HG02840 (cell line): ENCODE results near the gene VLDLR.

ENCODE experiments used
- ATAC-seq: cut with Tn5 transposase; IDR thresholded peaks from one replicate; pipeline ENCODE4 v1.9.1; 2021; ENCODE audit warnings: mild to moderate bottlenecking, moderate library complexity, moderate number of reproducible peaks; ENCODE audit not compliant: unreplicated experiment, low FRiP score

The VLDLR gene

DNA sequence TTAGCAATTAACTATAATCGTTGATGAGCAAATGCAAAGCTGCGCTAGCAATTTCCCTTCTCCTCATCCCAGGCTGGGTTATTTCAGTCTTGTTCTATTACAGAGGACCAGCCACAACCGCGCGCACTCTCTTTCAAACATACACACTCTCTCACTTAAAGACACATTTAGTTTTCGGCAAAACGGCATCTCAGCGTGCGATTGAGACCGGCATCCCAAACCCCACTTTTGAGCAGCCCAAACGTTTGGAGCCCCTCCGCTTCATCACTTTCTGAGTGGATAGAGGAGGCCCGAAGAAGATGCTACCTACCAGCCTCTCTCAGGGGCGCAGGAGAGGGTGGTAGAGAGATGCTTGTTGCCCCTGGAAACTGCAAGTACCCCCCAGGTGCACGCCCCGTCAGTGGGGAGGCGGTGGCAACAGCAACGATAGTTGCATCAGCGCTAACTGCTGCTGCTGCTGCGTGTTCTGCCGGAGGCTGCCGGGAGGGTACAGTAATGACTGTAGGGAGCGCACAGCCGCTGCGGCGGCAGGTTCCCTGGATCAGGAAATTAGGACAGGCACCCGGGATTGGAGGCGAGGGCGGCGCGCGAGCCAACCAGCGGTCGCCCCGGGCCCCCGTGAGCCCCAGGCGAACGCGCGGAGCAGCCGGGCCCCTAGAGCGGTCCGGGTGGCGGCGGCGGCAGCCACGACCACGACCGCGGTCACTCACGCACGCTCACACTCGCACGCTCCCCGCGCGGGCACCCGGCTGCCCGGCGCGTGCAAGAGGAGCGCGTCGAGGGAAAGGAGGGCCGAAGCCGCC lies 467 bp upstream of the VLDLR start:
- peak; percentile 42 for ATAC-seq

DNA sequence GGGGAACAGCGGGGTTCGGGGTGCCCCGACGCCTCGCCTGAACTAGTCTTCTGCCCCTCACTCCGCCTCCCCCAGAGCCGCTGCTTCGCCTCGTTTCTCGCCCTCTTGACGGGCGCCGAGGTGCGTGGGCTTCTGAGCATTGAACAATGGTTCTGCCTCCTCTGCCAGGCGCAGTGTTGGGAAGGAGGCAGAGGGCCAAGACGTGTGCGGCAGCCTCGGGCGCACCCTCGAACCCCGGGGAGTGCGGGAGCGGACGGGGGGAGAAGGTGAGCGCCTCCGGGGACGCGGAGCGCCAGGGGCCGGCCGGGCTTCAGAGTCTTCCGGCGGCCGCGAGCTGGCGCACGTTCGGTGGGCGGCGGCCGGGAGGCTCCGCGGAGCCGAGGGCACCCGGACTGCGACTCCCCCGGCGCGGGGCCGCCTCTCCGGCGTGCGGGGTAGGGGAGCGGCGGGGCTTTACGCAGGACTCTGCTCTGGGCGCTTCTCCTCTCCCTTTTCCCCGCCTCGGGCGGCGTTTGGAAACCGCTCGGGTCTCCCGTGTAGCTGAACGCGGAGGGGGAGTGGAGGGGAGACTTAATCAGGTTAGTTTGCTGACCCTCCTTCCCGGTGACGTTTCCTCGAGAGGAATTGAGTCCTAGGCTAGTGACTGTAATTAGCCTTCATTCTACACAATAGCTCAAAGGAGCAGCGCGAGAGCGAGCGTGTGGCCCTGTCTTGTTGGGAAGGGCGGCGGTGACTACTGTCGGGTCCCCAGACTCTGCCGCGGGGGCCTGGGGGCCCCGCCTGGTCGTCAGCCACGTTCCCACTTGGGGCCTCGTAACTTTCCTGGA lies 1.1 kb downstream of the VLDLR start:
- ATAC-seq: peak; percentile 34

DNA sequence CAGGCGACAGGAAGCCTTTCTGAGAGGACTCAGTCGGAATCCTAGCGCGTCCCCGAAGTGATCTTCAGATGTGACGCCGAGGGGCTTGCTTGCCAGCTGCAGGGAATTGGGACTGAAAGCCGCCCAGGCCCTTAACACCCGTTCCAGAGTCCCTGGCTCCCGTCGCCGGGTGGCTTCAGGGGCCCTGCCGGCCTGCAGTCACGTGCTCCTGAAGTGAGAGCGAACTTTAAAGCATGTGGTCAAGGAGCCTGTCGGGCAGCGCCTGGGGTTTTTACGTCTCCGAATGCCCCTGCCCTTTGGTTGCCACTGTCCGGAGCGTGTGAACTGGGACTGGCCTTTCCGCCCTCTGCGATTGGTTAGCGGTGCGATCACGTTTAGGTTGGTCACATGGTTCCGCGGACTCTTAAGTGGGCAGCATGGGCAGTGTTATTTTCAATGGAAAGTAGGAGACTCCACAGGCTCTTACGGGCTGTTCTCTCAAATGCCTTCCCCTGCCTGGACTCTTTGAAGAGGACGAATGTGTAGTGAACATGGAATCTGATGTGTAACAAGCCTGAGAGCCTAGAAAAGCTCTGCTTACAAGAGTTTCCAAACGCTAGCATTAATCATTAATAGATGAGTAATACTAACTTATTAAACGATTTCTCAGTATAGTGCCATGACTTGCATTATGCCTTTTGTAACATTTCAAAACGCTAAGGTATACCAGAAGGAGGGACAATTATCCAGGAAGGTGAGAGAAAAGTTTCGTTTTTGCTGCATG lies 1.9 kb downstream of the VLDLR start:
- ATAC-seq: no peak

DNA sequence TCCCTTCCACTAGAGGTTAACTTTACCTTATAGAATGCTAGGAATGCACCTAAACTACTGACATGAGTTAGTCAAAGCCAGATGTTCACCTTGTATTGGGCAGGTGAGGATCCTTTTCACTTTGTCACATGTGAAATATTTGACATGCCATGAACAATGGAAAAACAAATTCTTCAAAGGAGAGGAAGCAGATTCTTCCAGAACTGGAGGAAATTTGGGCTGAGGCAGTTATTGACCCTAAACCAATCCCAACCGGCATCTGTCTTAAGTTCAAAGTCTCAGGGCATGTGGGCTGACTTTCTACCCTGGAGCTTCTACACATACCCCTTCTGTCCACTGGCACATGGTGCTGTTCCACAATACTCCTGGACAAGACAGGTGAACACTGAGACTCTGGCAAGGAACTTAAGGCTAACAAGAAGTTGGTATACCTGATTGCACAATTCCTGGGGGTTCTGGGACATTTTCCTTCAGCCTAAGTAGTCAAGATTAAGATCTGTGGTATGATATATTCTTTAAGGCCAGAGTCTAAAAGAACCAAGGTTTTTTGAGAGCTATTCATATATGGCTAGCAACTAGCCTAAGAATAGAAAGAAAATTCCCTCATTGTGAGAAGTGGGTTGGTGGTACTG lies 2.6 kb downstream of the VLDLR start:
- no peak for ATAC-seq

DNA sequence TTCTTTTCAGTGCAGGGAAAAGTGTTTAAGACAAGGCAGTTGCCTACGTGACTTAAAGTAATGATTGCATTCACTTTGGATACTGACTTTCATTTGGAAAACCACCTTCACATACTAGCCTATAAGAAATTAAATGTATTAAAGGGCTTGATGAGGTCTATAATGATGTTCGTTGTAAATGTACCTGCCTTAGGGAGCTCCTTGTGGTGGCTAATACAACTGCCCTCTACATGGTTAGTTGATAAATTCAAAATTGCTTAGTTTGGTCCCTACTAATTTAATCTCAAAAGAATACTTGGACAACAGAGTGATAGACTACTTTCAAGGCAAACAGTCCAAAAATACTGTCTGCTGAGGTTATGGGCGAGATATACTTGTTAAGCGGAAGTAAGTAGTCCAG lies 3.8 kb downstream of the VLDLR start:
- ATAC-seq: no peak

DNA sequence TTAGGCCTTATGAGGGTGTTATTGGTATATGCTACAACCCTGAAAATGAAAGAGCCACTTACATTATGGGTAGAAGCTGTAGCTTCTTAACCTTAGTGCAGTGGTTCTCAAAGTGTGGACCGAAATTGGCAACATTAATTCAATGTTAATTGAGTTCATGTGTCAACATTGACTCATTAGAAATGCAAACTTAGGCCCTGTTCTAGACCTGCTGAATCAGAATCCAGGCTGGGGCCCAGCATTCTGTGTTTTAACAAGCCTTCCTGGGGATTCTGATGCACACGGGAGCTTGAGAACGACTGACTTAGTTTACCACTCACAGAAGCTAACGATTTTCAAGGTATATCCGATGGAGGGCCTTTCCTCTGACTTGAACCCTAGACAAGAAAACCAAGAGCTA lies 7.3 kb downstream of the VLDLR start:
- no peak for ATAC-seq

DNA sequence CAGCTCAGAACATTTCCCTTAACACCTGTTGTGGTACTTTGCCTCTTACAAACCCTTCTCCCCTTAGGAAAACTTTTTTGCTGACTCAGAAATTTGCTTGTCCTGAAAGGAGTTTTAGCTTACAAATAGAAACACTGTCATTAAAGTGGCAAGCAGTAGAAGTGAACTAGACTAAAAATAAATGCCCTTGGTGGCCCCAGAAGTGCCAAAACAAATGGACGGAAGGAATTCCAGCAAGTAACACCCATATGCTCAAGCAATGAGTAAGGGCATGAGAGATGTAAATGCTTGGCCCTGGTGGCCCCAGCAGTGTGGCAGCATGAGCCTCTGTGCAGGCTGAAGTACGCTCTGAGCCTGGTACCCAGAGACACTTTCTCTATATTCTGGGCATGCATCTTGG lies 8.6 kb downstream of the VLDLR start:
- ATAC-seq: no peak

DNA sequence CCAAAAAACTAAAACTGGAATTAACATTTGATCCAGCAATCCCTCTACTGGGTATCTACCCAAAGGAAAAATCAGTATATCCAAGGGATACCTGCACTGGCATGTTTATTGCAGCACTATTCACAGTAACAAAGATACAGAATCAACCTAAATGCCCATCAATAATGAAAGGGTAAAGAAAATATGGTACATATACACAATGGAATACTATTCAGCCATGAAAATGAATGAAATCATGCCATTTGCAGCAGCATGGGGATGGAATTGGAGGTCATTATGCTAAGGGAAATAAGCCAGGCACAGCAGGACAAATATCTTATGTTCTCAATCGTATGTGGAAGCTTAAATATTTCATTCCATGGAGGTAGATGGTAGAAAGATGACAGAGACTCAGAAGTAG lies 9.7 kb downstream of the VLDLR start:
- ATAC-seq: no peak

DNA sequence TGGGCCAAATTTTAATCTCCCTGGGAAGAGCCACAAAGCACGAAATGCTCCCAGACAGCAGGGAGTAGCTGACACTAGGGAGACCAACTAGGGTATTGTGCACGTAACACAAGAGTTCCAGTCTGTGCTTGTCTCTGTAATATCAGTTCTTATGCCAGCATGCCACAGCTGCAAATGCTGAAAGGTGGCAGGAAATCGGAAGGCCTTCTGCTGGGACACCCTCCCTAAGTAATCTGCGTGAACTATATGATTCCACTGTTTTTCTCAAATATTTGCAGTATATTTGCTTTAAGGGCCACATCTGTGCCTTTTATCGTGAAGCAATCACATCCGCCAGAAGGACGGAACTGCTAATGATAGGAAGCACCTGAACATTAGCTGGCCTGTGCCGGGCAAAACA lies 12.6 kb downstream of the VLDLR start:
- no peak for ATAC-seq

DNA sequence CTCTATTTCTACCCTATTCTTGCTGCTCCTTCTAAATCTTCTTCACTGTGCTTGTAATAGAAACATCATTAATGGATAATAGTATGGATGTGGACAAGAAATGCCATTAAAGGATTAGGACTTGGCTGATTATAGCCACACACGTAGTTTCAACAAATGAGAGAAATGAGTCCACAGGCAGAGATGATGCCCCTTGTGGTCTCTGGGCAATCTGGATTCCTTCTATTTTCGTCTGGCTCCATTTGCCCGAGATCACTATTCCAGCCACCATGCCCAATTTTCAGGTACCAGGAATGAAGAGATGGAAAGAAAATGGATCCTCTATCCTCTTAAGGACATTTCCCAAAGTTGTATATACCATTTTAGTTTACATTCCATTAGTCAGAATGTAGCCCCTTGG lies 13.2 kb downstream of the VLDLR start:
- no peak for ATAC-seq

DNA sequence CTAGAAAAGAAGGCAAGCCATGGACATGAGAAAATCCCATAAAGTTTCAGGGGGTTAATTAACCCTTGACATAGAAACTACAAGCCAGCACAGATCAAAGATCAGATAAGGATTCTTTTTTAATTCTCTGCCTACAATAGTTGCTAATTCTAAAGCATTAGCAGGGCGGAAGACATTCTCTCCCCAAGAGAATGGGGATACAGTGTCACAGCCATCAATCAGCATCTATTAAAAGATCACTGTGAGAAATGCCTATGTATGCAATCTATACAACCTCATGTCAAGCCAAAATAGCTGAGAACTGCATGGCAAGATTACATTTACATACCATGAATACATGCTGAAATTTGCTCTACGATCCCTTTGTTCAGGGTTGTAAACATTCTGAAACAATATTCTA lies 14.3 kb downstream of the VLDLR start:
- ATAC-seq: no peak

DNA sequence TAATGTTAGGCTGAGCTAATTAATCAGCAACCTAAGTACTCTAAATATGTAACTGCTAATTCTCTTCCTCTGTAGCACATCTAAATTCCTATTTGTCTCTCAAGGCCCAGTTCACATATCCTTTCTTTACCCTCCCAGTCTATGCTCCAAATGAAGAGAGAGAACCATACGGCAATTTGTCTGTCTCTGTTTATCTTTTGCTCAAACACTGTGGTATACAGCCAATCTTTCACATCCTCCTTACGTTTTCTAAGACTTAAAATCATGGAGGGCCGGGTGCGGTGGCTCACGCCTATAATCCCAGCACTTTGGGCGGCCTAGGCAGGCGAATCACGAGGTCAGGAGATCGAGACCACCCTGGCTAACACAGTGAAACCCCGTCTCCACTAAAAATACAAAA lies 15.8 kb downstream of the VLDLR start:
- ATAC-seq: no peak

DNA sequence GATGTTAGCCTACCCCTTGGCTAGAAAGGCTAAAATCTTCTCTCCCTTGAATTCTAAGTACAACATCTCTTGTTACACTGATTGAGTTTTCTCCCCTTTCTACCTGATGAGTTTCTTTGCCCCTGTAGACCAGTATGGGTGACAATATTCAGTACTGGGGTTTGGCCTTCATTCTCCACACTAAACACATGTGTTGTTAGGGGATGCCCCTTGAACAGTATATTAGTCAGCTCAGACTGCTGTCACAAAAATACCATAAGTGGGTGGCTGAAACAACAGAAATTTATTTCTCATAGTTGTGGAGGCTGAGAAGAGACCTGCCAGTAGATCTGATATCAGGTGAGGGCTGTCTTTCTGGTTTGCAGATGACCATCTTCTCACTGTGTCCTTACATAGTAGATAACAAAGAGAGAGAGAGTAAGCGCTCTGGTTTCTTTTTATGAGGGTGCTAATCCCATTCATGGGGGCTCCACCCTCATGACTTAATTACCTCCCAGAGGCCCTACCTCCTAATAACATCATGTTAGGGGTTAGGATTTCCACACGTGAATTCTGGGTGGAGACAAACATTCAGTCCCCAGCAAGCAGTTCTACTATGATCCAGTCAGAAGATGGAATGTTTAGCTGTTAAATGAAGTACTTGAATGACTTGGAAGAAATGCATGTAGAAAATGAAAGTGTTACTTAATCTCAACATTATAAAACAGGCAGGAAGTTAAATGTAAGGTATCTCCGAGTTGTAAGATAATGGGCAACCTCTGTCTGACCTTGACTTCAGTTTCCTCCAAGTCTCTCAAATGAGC lies 17.5 kb downstream of the VLDLR start:
- peak; percentile 88 for ATAC-seq

DNA sequence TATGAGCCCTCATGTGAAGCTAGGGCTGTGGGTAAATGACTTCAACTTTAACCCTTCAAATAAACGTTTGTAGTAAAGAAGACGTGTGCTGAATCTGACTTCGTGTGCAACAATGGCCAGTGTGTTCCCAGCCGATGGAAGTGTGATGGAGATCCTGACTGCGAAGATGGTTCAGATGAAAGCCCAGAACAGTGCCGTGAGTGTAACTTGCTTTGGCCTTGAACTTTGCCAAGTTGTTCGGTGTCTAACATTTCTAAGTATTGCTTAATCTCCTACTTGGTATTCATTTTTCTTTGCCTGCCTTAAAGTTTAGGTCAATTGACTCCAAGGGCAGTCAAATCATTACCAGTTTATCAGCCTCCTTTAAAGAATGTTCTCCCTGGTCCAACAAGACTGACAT lies 18.2 kb downstream of the VLDLR start:
- ATAC-seq: no peak

DNA sequence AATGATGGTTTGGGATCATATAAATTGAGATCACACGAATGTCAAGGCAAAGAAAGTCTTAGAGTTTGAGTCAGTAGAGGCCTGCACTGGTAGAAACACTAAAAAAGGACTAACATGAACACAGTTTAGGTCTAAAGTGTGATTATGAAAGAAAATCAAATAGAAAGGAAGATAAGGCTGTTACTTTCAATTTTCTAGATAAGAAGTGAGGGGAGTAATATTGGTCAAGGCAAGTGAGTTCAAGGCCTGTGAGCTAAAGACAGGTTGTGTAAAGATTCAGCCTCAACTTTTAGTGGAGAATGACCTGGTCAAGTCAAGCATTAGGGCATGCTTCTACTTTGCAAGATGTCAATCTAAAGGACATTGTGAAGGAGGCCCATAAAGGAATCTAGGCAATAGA lies 19.0 kb downstream of the VLDLR start:
- no peak for ATAC-seq

DNA sequence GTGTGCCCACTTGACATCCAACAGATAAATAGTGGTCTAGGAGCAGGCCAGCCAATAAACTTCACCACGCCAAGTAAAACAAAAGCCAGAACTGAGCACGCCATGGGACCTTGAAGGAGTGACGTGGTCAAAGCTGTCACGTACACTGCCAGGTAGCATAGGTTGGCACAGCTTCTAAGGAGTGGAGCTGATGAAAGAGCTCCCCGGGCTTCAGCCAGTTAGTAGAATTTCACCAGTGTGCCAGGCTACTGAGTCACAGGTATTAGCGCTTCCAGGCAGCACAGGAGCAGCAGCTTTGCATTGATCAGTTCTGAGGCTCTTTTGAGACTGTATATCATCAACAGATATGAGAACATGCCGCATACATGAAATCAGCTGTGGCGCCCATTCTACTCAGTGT lies 19.4 kb downstream of the VLDLR start:
- ATAC-seq: no peak

DNA sequence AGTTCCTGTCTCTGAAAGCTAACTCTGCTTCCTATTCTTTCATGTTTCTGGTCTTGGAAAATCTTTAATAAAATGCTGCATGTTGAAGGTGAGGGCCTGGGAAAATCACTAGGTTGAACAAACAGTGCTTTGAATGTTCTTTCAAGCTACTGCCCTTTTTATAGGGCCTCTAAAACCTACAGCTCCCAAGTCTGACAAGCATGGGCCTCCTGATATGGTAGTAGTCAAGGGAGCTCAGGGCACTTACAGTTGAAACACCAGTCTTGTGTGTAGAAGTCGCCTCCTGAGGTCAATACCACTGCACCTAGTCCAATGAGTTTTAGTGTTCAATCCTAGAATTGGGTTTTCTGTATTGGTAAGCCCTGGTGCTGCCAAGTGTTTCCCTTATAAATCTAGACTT lies 20.5 kb downstream of the VLDLR start:
- ATAC-seq: no peak

DNA sequence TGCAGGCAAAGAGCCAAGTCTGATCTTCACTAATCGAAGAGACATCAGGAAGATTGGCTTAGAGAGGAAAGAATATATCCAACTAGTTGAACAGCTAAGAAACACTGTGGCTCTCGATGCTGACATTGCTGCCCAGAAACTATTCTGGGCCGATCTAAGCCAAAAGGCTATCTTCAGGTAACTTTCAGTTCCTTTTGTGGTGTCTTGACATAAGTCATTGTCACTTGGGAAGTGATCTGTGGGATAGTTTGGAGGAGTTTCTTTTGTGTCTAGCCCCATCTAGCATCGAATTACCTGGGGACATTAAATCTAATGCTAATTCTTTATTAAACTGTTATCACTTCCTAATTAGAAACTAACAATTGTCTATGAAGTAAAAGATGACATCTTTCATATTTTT lies 24.0 kb downstream of the VLDLR start:
- ATAC-seq: no peak

DNA sequence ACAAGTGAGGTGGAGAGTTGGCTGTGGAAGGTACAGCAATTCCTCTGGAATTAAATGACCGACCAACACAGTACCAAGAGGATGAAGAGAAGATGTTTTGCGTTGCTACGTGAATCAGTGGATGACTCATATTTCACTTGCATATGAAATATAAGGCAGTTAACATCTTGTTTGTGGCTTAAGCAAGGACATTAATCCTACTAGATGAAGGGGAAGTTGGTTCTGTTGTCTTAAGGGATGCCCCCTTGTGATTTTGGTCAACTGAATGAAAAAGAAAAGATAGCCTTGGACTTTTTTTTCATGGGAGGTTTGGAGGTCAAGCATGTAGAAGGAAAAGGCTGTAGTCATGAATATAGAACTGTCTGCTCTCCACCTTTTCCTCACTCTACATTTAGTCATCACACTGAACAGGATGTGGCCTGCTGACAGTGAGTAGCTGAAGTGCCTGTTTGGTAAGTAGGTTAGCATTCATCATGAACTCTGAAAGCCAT lies 33.9 kb downstream of the VLDLR start:
- no peak for ATAC-seq

DNA sequence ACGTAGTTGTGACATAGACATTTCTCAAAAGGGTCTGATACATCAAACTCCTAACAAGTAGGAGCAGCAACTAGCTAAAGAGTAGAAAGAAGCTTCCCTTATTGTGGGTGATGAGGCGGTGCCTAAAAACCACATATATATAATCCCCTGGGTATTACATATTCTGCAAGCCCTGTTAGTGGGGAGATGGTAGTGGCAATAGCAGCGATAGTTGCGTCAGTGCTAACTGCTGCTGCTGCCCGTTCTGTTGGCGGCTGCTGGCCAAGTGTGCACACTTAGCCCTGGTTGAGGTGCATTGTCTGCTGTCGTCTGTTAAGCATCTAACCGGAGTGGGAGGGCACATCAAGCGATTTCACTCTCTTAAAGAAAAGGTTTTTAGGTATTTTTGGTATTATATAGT lies 35.8 kb downstream of the VLDLR start:
- ATAC-seq: no peak
